NCI-H446 treated with DMSO at 0.1 percent for 48 hours (cell line): ENCODE measurements around the gene ATP13A4.

Experiments
- DNase-seq: peaks from one replicate; lab custom pipeline; 2025; lab: John Stamatoyannopoulos, UW

ATP13A4 gene

DNA sequence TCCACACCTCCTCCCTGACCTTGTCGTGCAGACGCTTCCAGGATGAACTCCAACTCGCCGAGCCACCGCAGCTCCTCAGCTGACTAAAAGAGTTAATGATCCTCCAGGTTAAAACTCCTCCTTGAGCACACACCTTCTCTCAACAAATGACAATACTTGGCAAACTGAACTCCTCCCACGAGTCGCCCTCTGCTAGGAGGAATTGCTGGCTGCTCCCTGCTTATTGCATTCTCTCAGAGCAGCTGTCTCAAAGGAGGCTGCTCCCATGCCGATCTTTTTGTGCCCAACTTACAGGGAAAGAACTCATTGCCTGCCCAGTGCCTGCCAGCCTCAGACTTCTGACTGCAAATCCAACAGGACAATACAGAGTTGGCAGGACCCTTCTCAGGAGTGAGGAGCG lies at the start of gene ATP13A4:
ATP13A4 (minus strand) TSS at position 85 of the 400 bp plus-strand sequence. CDS start 96 bp downstream, outside the sequence.
- DNase-seq, result no peak

DNA sequence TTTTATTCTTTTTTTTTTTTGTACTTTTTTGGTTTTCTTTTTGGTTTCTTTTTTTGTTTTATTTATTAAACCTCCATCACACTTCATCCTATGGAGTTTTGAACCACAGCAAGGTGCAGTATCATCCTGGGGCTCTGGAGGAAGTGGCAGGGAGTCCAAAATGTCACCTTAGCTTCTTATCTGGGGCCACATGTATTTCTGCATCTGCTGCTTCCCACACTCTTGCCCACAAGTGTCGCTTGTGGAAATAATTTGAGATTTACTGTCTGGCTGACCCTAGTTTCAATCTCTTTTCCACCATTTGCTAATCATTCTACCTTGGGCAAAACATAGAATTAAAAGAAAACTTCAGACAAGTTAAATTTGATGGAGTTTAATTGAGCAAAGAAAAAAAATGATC lies 44.7 kb upstream of the ATP13A4 start:
- DNase-seq, result no peak

DNA sequence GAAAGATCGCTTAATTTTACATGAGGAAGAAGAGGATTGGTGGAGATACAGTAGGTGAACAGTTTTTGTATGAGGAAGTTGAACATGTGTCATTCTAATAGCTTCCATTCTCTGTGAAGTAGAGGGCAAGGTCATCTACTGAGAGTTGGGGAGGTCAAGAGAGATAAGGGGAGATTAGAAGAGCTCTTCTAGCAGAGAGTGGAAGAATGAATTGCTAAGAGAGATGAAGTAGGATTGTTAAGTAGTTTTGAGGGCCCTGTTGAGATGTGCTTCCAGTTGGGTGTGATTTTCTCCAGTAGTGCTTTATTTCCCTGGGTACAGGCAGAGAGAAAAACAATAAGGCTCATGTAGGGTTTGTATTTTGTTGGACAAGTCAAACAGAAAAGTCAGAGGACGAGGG lies 43.5 kb upstream of the ATP13A4 start:
- DNase-seq, result no peak

DNA sequence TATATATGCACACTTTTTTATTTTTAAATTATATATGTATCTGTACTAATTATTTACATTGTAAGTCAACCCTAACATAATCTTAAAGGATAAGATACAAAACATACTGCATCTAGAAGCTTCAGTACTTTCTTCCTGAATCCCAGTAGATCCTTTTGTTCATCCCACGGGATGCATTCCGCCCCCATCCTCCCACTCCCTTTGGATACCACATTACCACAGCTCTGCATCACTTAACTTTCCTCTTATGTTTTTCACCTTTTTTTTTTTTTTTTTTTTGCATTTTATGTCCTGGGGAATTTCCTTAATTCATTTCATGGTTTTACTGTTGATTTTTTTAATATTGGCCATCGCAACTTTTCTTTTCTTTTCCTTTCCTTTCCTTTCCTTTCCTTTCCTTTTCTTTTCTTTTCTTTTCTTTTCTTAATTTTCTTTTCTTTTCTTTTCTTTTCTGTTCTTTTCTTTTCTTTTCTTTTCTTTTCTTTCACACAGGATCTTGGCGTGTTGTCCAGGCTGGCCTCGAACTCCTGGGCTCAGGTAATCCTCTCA lies 41.3 kb upstream of the ATP13A4 start:
- no peak for DNase-seq

- DNase-seq, result no peak
These were observed 40.4 kb upstream of the ATP13A4 start for GRCh38 chr3:193594946-193595689.

DNA sequence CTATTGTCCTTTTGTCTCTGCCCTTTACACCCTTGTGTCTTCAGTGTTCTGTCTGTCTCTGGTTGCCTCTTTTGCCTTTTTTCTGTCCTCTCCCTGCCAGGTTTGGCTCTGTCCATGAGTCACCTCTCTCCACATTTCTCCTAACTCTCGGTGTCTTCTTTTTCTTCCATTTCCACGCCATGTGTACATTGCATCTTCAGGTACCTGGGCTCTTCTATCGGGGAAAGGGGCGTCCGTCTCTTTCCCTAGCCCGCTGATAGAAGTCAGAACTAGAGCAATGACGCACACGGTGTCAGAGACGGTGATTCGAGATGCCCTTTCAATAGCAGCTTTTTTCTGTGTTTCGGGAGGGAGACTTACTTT lies 39.0 kb upstream of the ATP13A4 start:
- peak; percentile 4 for DNase-seq

- DNase-seq, result peak; percentile 98
These were observed 38.4 kb upstream of the ATP13A4 start, which contains the start of gene OPA1 for GRCh38 chr3:193592841-193593667. OPA1 (plus strand) TSS chr3:193593208; CDS start chr3:193593378, 170 bp downstream.

DNA sequence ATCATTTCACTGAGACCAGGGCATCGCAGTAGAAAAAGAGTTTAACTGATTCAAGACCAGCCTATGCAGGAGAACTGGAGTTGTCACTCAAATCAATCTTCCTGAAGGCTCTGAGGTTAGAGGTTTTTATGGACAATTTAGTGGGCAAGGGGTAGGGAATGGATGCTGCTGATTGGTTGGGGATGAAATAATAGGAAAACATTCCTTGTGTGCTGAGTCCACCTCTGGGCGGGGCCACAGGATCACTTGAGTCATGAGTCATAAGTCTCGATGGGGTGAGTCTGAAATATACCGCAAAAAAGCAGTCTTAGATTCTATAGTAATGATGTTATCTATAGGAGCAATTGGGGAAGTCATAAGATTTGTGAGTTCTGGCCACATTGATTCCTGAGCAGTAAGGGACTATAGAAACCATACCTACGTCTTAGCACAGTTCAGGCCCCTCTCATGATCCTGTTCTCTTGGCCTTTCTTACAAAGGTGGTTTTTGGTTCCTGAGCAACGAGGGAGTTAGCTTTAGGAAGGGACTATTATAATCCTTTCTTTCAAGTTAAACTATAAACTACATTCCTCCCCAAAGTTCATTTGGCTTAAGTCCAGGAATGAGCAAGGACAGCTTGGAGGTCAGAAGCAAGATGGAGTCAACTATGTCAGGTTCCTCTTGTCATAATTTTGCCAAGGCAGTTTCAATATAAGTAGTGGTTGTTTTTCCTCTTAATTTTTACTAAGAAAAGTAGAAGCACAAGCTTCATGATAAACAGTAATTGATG lies 35.6 kb upstream of the ATP13A4 start:
- no peak for DNase-seq

GRCh38 chr3:193589616-193590015 lies 34.9 kb upstream of the ATP13A4 start:
- DNase-seq, result no peak

- no peak for DNase-seq
These were observed 34.4 kb upstream of the ATP13A4 start for GRCh38 chr3:193589129-193589528.

GRCh38 chr3:193586526-193586925 lies 31.8 kb upstream of the ATP13A4 start:
- DNase-seq, result no peak

GRCh38 chr3:193585530-193585929 lies 30.8 kb upstream of the ATP13A4 start:
- DNase-seq, result no peak

GRCh38 chr3:193574488-193575070 lies 19.9 kb upstream of the ATP13A4 start:
- no peak for DNase-seq

- no peak for DNase-seq
These were observed 18.9 kb upstream of the ATP13A4 start for GRCh38 chr3:193573403-193574191.

GRCh38 chr3:193572426-193572908 lies 17.8 kb upstream of the ATP13A4 start:
- DNase-seq, result peak; percentile 54

GRCh38 chr3:193569119-193569518 lies 14.4 kb upstream of the ATP13A4 start:
- DNase-seq, result no peak

DNA sequence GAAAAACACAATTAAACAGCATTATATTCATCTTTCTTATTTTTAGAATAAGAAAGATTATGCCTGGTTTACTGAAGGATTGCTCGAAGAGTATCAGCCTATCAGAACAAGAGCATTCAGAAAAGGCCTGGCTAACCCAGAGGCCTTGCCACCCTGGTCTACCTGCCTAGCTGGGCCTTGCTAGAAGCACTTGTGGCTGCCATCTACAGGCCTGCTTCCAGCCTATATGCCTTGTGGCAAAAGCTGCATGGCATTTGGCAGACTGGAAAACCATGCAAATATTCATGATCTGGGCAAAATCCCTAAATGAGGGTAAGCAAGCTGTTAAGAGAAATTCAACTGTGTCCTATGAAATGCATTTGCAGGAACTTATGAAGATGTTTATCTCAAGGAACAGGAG lies 9.3 kb upstream of the ATP13A4 start:
- no peak for DNase-seq

DNA sequence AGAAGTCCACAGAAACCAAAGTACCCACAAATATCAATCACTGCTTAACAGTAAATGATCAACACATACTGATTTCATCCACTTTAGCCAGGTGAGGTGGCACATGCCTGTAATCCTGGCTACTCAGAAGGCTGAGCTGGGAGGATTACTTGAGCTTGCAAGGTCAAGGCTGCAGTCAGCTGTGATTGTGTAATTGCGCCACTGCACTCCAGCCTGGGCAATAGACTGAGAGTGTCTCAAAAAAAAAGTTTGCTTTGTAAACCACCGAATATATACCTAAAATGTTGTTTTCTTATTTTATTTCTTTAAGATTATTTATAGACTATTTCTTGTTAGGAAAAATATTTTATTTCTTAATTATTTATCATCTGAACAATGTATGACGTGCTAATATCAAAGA lies 8.7 kb upstream of the ATP13A4 start:
- no peak for DNase-seq

- DNase-seq, result peak; percentile 18
These were observed 6.2 kb upstream of the ATP13A4 start for GRCh38 chr3:193560870-193561269.

- DNase-seq, result no peak
These were observed 5.4 kb upstream of the ATP13A4 start for GRCh38 chr3:193560091-193560490.

DNA sequence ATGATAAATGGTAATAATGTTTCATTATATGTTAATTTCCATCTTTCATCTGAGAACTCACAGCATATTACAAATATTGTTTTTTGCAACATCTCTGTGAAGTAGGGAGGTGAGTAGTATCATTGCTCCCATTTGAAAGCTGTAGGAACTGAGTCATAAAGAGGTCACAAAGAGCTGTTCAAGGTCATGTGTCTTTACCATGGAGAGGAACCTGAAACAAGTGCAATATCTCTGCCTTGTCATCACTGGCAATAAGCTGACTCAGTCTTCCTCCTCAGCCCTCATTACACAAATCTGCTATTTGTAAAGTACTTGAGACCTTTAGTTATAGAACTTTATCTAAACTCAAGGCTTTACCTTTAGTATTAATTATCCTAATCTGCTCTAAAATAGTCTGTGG lies 4.4 kb upstream of the ATP13A4 start:
- no peak for DNase-seq
